22Rv1 (cell line): Measurements from ENCODE around the gene RAB6B.

ENCODE experiments used
- ZFX ChIP-seq: fragments of 450-650 bp; IDR thresholded peaks from 2 replicates; pipeline ENCODE4 v1.6.1; 2017; ENCODE audit warnings: antibody characterized with exemption, borderline replicate concordance
- TF ChIP-seq, protein P1 (sequence below): fragments of 450-650 bp; IDR thresholded peaks from 2 replicates; pipeline ENCODE4 v1.5.1; 2017; ENCODE audit warnings: mild to moderate bottlenecking

DNA sequence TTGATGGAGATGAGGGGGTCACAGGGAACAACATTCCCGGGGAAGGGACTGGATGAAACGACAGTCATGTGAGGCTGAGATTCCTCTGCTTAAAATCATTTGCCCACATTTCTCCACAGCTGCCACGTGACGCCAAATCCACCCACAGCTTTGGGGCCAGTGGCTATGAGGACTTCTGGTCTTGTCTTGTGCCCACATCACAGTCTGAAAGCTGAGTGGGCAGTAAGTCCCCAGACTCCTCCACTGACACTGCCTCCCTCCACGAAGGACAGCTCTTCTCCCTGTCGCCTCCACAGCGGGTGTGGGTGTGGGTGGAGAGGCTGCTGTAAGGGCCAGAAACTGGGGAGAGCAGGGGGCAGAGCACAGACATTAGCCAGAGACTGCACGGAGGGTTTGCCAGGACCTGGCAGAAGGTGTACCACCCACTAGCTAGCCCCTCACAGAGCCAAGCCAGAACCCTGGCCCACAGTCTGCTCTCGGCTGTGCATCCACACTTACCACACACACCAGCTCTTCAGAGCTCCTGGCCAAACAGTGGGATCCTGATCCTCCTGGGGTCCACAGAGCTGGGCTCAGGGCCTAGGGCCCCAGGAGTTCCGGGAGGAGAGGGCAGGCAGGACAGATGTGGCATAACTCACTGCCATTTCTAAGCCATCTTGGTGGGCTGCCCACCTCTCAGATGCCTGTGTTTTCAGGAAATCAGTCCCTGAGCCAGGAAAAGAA lies 24.2 kb downstream of the RAB6B start:
- TF ChIP-seq, protein P1, sequence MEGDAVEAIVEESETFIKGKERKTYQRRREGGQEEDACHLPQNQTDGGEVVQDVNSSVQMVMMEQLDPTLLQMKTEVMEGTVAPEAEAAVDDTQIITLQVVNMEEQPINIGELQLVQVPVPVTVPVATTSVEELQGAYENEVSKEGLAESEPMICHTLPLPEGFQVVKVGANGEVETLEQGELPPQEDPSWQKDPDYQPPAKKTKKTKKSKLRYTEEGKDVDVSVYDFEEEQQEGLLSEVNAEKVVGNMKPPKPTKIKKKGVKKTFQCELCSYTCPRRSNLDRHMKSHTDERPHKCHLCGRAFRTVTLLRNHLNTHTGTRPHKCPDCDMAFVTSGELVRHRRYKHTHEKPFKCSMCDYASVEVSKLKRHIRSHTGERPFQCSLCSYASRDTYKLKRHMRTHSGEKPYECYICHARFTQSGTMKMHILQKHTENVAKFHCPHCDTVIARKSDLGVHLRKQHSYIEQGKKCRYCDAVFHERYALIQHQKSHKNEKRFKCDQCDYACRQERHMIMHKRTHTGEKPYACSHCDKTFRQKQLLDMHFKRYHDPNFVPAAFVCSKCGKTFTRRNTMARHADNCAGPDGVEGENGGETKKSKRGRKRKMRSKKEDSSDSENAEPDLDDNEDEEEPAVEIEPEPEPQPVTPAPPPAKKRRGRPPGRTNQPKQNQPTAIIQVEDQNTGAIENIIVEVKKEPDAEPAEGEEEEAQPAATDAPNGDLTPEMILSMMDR = no peak
- TF ChIP-seq ZFX = no peak
